ENCODE data around the gene MTFR1L.

MTFR1L gene

GRCh38 chr1:25819491-25820246 lies at the start of gene MTFR1L:
Gene MTFR1L, plus strand, starts transcription at chr1:25819954. Its CDS starts 3,151 bp downstream, at chr1:25823105.
- DNase-seq, result peak; percentile 71

- no peak for DNase-seq
Observed at GRCh38 chr1:25770541-25771220, 49.1 kb upstream of the MTFR1L start.

GRCh38 chr1:25771221-25772114 lies 48.3 kb upstream of the MTFR1L start:
- no peak for DNase-seq

GRCh38 chr1:25772164-25772563 lies 47.6 kb upstream of the MTFR1L start:
- DNase-seq, result no peak

GRCh38 chr1:25772692-25773245 lies 47.0 kb upstream of the MTFR1L start:
- DNase-seq, result no peak

GRCh38 chr1:25773441-25774125 lies 46.2 kb upstream of the MTFR1L start:
- no peak for DNase-seq

GRCh38 chr1:25774206-25774803 lies 45.4 kb upstream of the MTFR1L start:
- no peak for DNase-seq

GRCh38 chr1:25774921-25775771 lies 44.6 kb upstream of the MTFR1L start:
- DNase-seq, result no peak

- no peak for DNase-seq
Observed at GRCh38 chr1:25779388-25779787, 40.4 kb upstream of the MTFR1L start.

GRCh38 chr1:25779894-25780293 lies 39.9 kb upstream of the MTFR1L start:
- DNase-seq, result no peak

GRCh38 chr1:25780318-25781129 lies 39.2 kb upstream of the MTFR1L start:
- DNase-seq, result no peak

GRCh38 chr1:25781130-25781433 lies 38.7 kb upstream of the MTFR1L start:
- no peak for DNase-seq

GRCh38 chr1:25782608-25783201 lies 37.0 kb upstream of the MTFR1L start:
- no peak for DNase-seq

GRCh38 chr1:25784575-25785051 lies 35.1 kb upstream of the MTFR1L start:
- no peak for DNase-seq

- DNase-seq, result no peak
Observed at GRCh38 chr1:25785333-25786067, 34.3 kb upstream of the MTFR1L start.

- no peak for DNase-seq
Observed at GRCh38 chr1:25786887-25787759, 32.6 kb upstream of the MTFR1L start.

GRCh38 chr1:25787760-25788166 lies 32.0 kb upstream of the MTFR1L start:
- no peak for DNase-seq

- no peak for DNase-seq
Observed at GRCh38 chr1:25790472-25790871, 29.3 kb upstream of the MTFR1L start.

Measured in inflammatory macrophage treated with lipopolysaccharide for 4 hours (primary cell).